ENCODE measurements around the gene SIRT2. TPM values are rescaled to one million over a fixed set of nuclear protein-coding genes. Genes with fewer than 3 reads are reported as not detected.

SIRT2 gene
- total RNA-seq, 4 donors from 2014 or later = 45.7 to 103 (median 64.9) TPM

- TF ChIP-seq, protein P1, sequence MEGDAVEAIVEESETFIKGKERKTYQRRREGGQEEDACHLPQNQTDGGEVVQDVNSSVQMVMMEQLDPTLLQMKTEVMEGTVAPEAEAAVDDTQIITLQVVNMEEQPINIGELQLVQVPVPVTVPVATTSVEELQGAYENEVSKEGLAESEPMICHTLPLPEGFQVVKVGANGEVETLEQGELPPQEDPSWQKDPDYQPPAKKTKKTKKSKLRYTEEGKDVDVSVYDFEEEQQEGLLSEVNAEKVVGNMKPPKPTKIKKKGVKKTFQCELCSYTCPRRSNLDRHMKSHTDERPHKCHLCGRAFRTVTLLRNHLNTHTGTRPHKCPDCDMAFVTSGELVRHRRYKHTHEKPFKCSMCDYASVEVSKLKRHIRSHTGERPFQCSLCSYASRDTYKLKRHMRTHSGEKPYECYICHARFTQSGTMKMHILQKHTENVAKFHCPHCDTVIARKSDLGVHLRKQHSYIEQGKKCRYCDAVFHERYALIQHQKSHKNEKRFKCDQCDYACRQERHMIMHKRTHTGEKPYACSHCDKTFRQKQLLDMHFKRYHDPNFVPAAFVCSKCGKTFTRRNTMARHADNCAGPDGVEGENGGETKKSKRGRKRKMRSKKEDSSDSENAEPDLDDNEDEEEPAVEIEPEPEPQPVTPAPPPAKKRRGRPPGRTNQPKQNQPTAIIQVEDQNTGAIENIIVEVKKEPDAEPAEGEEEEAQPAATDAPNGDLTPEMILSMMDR (IDR thresholded peaks at IDR 0.05; ENCODE audit: low read depth) = no peak
Measured at GRCh38 chr19:38852231-38853044, 47.0 kb downstream of the SIRT2 start.

- TF ChIP-seq, protein P1 (IDR thresholded peaks at IDR 0.05; ENCODE audit: low read depth) = no peak
Measured at GRCh38 chr19:38851622-38852230, 47.7 kb downstream of the SIRT2 start.

- TF ChIP-seq, protein P1 (IDR thresholded peaks at IDR 0.05; ENCODE audit: low read depth) = no peak
Measured at GRCh38 chr19:38850976-38851621, 48.3 kb downstream of the SIRT2 start.

DNA sequence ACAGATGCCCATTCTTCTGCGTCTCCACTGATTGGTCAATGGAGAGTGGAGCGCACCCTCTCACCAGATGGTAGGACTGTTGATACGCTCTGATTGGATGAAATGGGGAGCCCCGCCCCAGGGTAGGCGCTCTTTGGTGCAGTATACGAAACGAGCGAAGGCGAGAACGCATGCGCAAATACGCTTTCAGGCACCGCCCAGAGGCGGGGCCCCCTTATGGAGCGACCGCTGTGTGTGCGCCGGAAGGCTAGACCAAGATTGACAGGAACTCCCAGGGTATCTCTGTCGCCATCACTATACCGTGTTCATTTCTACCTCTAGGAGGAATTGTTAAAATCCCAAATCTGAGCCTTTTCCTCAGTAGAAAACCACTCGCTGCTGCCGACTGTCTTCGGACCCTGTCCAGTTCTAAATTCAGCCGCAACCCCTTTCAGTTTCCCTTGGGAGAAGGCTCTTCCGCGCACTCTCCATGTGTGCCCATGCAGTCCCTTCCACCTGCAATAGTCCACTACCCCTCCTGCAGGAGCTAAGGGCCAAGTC, 48.9 kb downstream of the SIRT2 start:
- TF ChIP-seq, protein P1 (IDR thresholded peaks at IDR 0.05; ENCODE audit: low read depth) = no peak

GRCh38 chr19:38849860-38850435, 49.5 kb downstream of the SIRT2 start, which contains the start of gene HNRNPL:
Gene HNRNPL, minus strand, starts transcription at chr19:38849986. Its CDS starts 20 bp downstream, at chr19:38849966.
- TF ChIP-seq, protein P1 (IDR thresholded peaks at IDR 0.05; ENCODE audit: low read depth) = no peak

- TF ChIP-seq, protein P1 (IDR thresholded peaks at IDR 0.05; ENCODE audit: low read depth) = no peak
Measured at GRCh38 chr19:38849147-38849859, 50.1 kb downstream of the SIRT2 start.

All from subcutaneous adipose tissue (tissue), 4 donors.